ENCODE measurements around the gene DLG4. TPM values are rescaled to one million over a fixed set of nuclear protein-coding genes. Genes with fewer than 3 reads are reported as not detected.

DLG4 gene
- total and polyA plus RNA-seq, 2 donors (not counting 1 experiment from before 2014, with no cell fraction given) = 2.0 to 12.5 TPM

GRCh38 chr17:7266784-7267183 lies 47.1 kb upstream of the DLG4 start:
- Histone ChIP-seq H3K9ac (ENCODE audit: low read length) (no peak overlapping the region), H4K20me1 (ENCODE audit: control insufficient read depth, insufficient read depth, low read length, poor library complexity, severe bottlenecking) (no peaks in the 10 kb centered on the region), H3K27me3 (replicated peaks in 1 of 4; ENCODE audit: control extremely low read depth in 1 of 4, control insufficient read depth in 3 of 4, insufficient read depth in 4 of 4, low read length in 3 of 4) (peaks cover 0 to 20% (median 9%) of the 10 kb centered on the region in 4 experiments), H3K4me3 (ENCODE audit: control extremely low read depth in 1 of 5, extremely low read depth in 1 of 5, insufficient read depth in 1 of 5, low read depth in 2 of 5, low read length in 4 of 5) (no peak overlapping the region), H3K9me3 (ENCODE audit: control extremely low read depth in 1 of 3, control insufficient read depth in 2 of 3, insufficient read depth in 1 of 3, low read length in 2 of 3) (peaks cover 0 to 4% (median 0%) of the 10 kb centered on the region in 3 donors), H3K27ac (ENCODE audit: low read length in 2 of 2) (no peak overlapping the region), H3K4me2 (replicated peaks; ENCODE audit: low read depth, low read length, poor library complexity, severe bottlenecking) (no peak overlapping the region), H3K4me1 (ENCODE audit: control insufficient read depth in 2 of 2, insufficient read depth in 2 of 2, low read length in 2 of 2) (peaks cover 19% of the 10 kb centered on the region in 2 donors), H3K79me2 (ENCODE audit: control insufficient read depth, insufficient read depth, low read length) (no peaks in the 10 kb centered on the region), H2AFZ (ENCODE audit: insufficient read depth, low read depth, low read length, poor library complexity, severe bottlenecking) (no peak overlapping the region), H3K36me3 (replicated peaks in 1 of 2; ENCODE audit: control extremely low read depth in 1 of 2, control insufficient read depth in 1 of 2, extremely low read depth in 1 of 2, insufficient read depth in 2 of 2, low read length in 1 of 2) (no peaks in the 10 kb centered on the region)
- no CpG with 5 or more reads among the region's 1 CpG for WGBS (ENCODE audit: insufficient coverage)
- Mint-ChIP-seq H3K27me3 (peaks cover 30% of the 10 kb centered on the region), H3K4me3 (no peak overlapping the region), H3K9me3 (ENCODE audit: insufficient read depth) (no peaks in the 10 kb centered on the region), H3K27ac (no peak overlapping the region), H3K4me1 (peaks cover 18% of the 10 kb centered on the region)
- POLR2A ChIA-PET = no interaction called here
- DNase-seq (no peak), ATAC-seq (ENCODE audit: low read depth) (no peak)
- TF ChIP-seq EZH2 (IDR thresholded peaks at IDR 0.05; ENCODE audit: borderline replicate concordance, insufficient read depth, low read depth, low read length, poor library complexity, severe bottlenecking) (no peak), CTCF (IDR thresholded peaks at IDR 0.05) (no peak)
- CTCF ChIA-PET = interaction anchor here (0.7 to 1.7 kb wide), 4 partner anchors 11 to 210 kb away, joined by 3 to 5 read pairs (median 3); no protein-coding TSS in a partner anchor
- intact Hi-C loops (cut with micrococcal nuclease) = no loop called here

DNA sequence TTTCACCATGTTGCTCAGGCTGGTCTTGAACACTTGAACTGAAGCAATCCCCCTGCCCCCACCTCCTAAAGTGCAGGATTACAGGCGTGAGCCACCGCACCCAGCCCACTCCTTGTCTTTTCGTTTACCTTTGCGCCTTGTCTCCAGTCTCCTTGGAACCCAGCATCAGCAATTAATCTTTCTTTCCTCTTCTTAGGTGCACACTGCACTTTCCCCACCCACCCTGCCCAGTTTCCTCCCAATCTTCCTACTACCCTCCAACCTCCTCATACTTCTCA lies 44.1 kb upstream of the DLG4 start:
- H3K9me3 ChIP-seq (ENCODE audit: control extremely low read depth in 1 of 3, control insufficient read depth in 2 of 3, insufficient read depth in 1 of 3, low read length in 2 of 3) = peaks cover 0 to 4% (median 0%) of the 10 kb centered on the region in 3 donors
- no peak for ATAC-seq (ENCODE audit: low read depth)
- peaks cover 23% of the 10 kb centered on the region for H3K27me3 Mint-ChIP-seq
- no peaks in the 10 kb centered on the region for H3K79me2 ChIP-seq (ENCODE audit: control insufficient read depth, insufficient read depth, low read length)
- DNase-seq = no peak
- TF ChIP-seq EZH2 (IDR thresholded peaks at IDR 0.05; ENCODE audit: borderline replicate concordance, insufficient read depth, low read depth, low read length, poor library complexity, severe bottlenecking) = no peak
- no peak for TF ChIP-seq CTCF (IDR thresholded peaks at IDR 0.05)
- H4K20me1 ChIP-seq (ENCODE audit: control insufficient read depth, insufficient read depth, low read length, poor library complexity, severe bottlenecking) = no peaks in the 10 kb centered on the region
- H3K4me3 ChIP-seq (ENCODE audit: control extremely low read depth in 1 of 5, extremely low read depth in 1 of 5, insufficient read depth in 1 of 5, low read depth in 2 of 5, low read length in 4 of 5) = peak overlapping the region in 1 of 5 experiments; percentile 34
- peak overlapping the region; percentile 99 for H3K4me2 ChIP-seq (replicated peaks; ENCODE audit: low read depth, low read length, poor library complexity, severe bottlenecking)
- H3K27me3 ChIP-seq (replicated peaks in 1 of 4; ENCODE audit: control extremely low read depth in 1 of 4, control insufficient read depth in 3 of 4, insufficient read depth in 4 of 4, low read length in 3 of 4) = peaks cover 0 to 17% (median 8%) of the 10 kb centered on the region in 4 experiments
- H3K4me1 Mint-ChIP-seq = peaks cover 27% of the 10 kb centered on the region
- peaks cover 3 to 9% of the 10 kb centered on the region in 2 experiments for H3K36me3 ChIP-seq (replicated peaks in 1 of 2; ENCODE audit: control extremely low read depth in 1 of 2, control insufficient read depth in 1 of 2, extremely low read depth in 1 of 2, insufficient read depth in 2 of 2, low read length in 1 of 2)
- H3K27ac Mint-ChIP-seq = no peak overlapping the region
- no peaks in the 10 kb centered on the region for H3K9me3 Mint-ChIP-seq (ENCODE audit: insufficient read depth)
- peak overlapping the region; percentile 72 for H3K4me3 Mint-ChIP-seq
- CTCF ChIA-PET = interaction anchor here (0.6 kb wide), 1 partner anchor 49 kb away, joined by 3 read pairs; no protein-coding TSS in a partner anchor
- POLR2A ChIA-PET = no interaction called here
- H2AFZ ChIP-seq (ENCODE audit: insufficient read depth, low read depth, low read length, poor library complexity, severe bottlenecking) = peak overlapping the region; percentile 77
- H3K4me1 ChIP-seq (ENCODE audit: control insufficient read depth in 2 of 2, insufficient read depth in 2 of 2, low read length in 2 of 2) = peaks cover 27 to 32% of the 10 kb centered on the region in 2 donors
- no peak overlapping the region for H3K9ac ChIP-seq (ENCODE audit: low read length)
- H3K27ac ChIP-seq (ENCODE audit: low read length in 2 of 2) = no peak overlapping the region
- intact Hi-C loops (cut with micrococcal nuclease) = loop anchor here (2.0 kb wide), 1 partner anchor 17 kb away; the partner anchor contains the start of gene SLC2A4
- WGBS (ENCODE audit: insufficient coverage) = 47% methylated on average over 4 of the region's 4 CpGs

All from B cell (primary cell).